HepG2 (cell line): ENCODE data around the gene CPT1C. TPM values are rescaled to one million over a fixed set of nuclear protein-coding genes. Genes with fewer than 3 reads are reported as not detected.

Experiments used
- ATAC-seq: fragments of 200-7000 bp; cut with Tn5 transposase; 3 replicates; pipeline ENCODE4 v1.9.1; 2020; ENCODE audit warnings: mild to moderate bottlenecking, moderate library complexity
- BruUV-seq: library from RNA; stranded (reverse); fragments of 400-500 nt; replicated peaks from 2 replicates; lab custom pipeline; 2021; lab: Mats Ljungman, UMichigan
- CTCF ChIA-PET: fragments of 300-600 bp; formaldehyde crosslinking; extraction: SDS; loops from one replicate; lab custom pipeline; 2021; ENCODE audit warnings: low total read pairs, inconsistent platforms, low intra/inter-chr PET ratio; lab: Yijun Ruan, JAX
- POLR2A ChIA-PET: fragments of 350-600 bp; sonication (Branson Sonifier 250); formaldehyde crosslinking; loops from one replicate; lab custom pipeline; 2020; ENCODE audit warnings: antibody characterized with exemption, inconsistent platforms; lab: Yijun Ruan, JAX
- DNase-seq: peaks from one replicate; pipeline ENCODE4 v3.0.0-alpha.2; 2015; ENCODE audit warnings: low spot score
- FAIRE-seq: peaks from 3 replicates; lab custom pipeline; 2011; peaks lifted over from hg19 to GRCh38; lab: Jason Lieb, UNC
- H2AFZ ChIP-seq: one replicate; pipeline ENCODE4 v1.6.1; 2011; ENCODE audit warnings: low read length, inconsistent platforms
- H3K27ac ChIP-seq: fragments of 300-600 bp; 3 replicates; pipeline ENCODE4 v1.8.0; 2011; ENCODE audit warnings: mixed run types, mild to moderate bottlenecking, mixed read lengths, low read length, inconsistent platforms; ENCODE audit not compliant: insufficient read depth; ENCODE audit errors: extremely low read length
- H3K27me3 ChIP-seq, 2 experiments: fragments of 200-600 bp in 1 of 2; 2 replicates in 1 of 2; 3 replicates in 1 of 2; pipeline versions ENCODE4 v1.6.0 to v1.8.0; 2011; ENCODE audit warnings: low read length in 2 of 2, mild to moderate bottlenecking in 2 of 2, moderate library complexity in 2 of 2, inconsistent platforms in 1 of 2; ENCODE audit not compliant: insufficient read depth in 2 of 2, control insufficient read depth in 1 of 2
- H3K36me3 ChIP-seq, 2 experiments: fragments of 200-600 bp in 1 of 2; replicated peaks in 1 of 2; 2 replicates in 1 of 2; 3 replicates in 1 of 2; pipeline versions ENCODE4 v1.5.1 to v1.8.0; 2011; ENCODE audit warnings: low read length in 2 of 2, inconsistent platforms in 1 of 2; ENCODE audit not compliant: insufficient read depth in 2 of 2, control insufficient read depth in 1 of 2
- H3K4me1 ChIP-seq: 2 replicates; pipeline ENCODE4 v1.5.1; 2012; ENCODE audit warnings: low read length, inconsistent platforms; ENCODE audit not compliant: insufficient read depth
- H3K4me2 ChIP-seq: 2 replicates; pipeline ENCODE4 v1.6.0; 2011; ENCODE audit warnings: low read depth, low read length, inconsistent platforms
- H3K4me3 ChIP-seq, 3 experiments: fragments of 200-600 bp in 1 of 3; sonication (generic), shearing (Covaris generic) in 1 of 3; replicated peaks in 1 of 3; 2 replicates each; pipeline ENCODE4 v1.5.1; 2011 to 2016; ENCODE audit warnings: low read length in 3 of 3, inconsistent platforms in 2 of 3, low read depth in 2 of 3, mild to moderate bottlenecking in 2 of 3, control low read depth in 1 of 3, mixed read lengths in 1 of 3; ENCODE audit not compliant: insufficient read depth in 1 of 3
- H3K79me2 ChIP-seq: one replicate; pipeline ENCODE4 v1.6.1; 2011; ENCODE audit warnings: low read length, inconsistent platforms; ENCODE audit not compliant: insufficient read depth
- H3K9ac ChIP-seq: 2 replicates; pipeline ENCODE4 v1.6.0; 2011; ENCODE audit warnings: mild to moderate bottlenecking, low read depth, low read length, inconsistent platforms; ENCODE audit not compliant: insufficient read depth
- H3K9me3 ChIP-seq: 2 replicates; pipeline ENCODE4 v1.5.1; 2012; ENCODE audit warnings: mild to moderate bottlenecking, low read length
- H4K20me1 ChIP-seq: 2 replicates; pipeline ENCODE4 v1.6.0; 2011; ENCODE audit warnings: inconsistent platforms, mild to moderate bottlenecking, low read length, moderate library complexity; ENCODE audit not compliant: insufficient read depth
- AGO2 ChIP-seq: fragments of 200-400 bp; formaldehyde crosslinking; optimal IDR thresholded peaks from 2 replicates; pipeline ENCODE3; 2017; ENCODE audit warnings: mild to moderate bottlenecking, low read depth, low read length, moderate library complexity
- ARNT2 ChIP-seq: sonication (generic); formaldehyde crosslinking; IDR thresholded peaks from 2 replicates; pipeline ENCODE4 v1.8.0; 2022; ENCODE audit warnings: mild to moderate bottlenecking, low read depth, missing genetic modification reagents, moderate library complexity
- BORCS8-MEF2B ChIP-seq: sonication (generic); formaldehyde crosslinking; IDR thresholded peaks from 2 replicates; pipeline ENCODE4 v1.8.0; 2022; ENCODE audit warnings: mild to moderate bottlenecking, missing genetic modification reagents
- ELF3 ChIP-seq: IDR thresholded peaks from 2 replicates; pipeline ENCODE4 v1.6.1; 2016; ENCODE audit warnings: missing genetic modification reagents, missing compliant biosample characterization
- ETV6 ChIP-seq: sonication (generic); formaldehyde crosslinking; conservative IDR thresholded peaks from 2 replicates; pipeline ENCODE4 v1.4.0; 2020; ENCODE audit warnings: missing genetic modification reagents
- IKZF5 ChIP-seq: IDR thresholded peaks from 2 replicates; pipeline ENCODE4 v1.6.1; 2018; ENCODE audit warnings: missing genetic modification reagents, mild to moderate bottlenecking, missing compliant biosample characterization
- TFE3 ChIP-seq: IDR thresholded peaks from 2 replicates; pipeline ENCODE4 v1.6.1; 2016
- ZKSCAN5 ChIP-seq: sonication (generic); formaldehyde crosslinking; IDR thresholded peaks from 2 replicates; pipeline ENCODE4 v1.5.1; 2020; ENCODE audit warnings: mild to moderate bottlenecking, missing genetic modification reagents
- ZNF18 ChIP-seq: sonication (generic); formaldehyde crosslinking; IDR thresholded peaks from 2 replicates; pipeline ENCODE4 v1.8.0; 2022; ENCODE audit warnings: mild to moderate bottlenecking, missing genetic modification reagents; ENCODE audit not compliant: insufficient replicate concordance
- ZNF710 ChIP-seq: sonication (generic); formaldehyde crosslinking; IDR thresholded peaks from 2 replicates; pipeline ENCODE4 v1.5.0; 2020; ENCODE audit warnings: mild to moderate bottlenecking, missing genetic modification reagents, borderline replicate concordance
- ZNF775 ChIP-seq: sonication (generic); formaldehyde crosslinking; IDR thresholded peaks from 2 replicates; pipeline ENCODE4 v1.4.0; 2020; ENCODE audit warnings: missing genetic modification reagents, mild to moderate bottlenecking, moderate library complexity, borderline replicate concordance
- whole genome bisulfite sequencing: methylation state at CpG from one replicate; pipeline ENCODE4 v1.1.6; 2017; ENCODE audit warnings: low lambda C conversion rate; 5-methylcytosine and 5-hydroxymethylcytosine counted together
- in situ Hi-C: cut with HindIII; loops from 2 replicates; pipeline ENCODE4 v1.10.0; 2017; ENCODE audit warnings: low pct_unique_long_range_greater_than_20kb; ENCODE audit not compliant: extremely low pct_ligation_motif_present
- intact Hi-C: fragments of 100-400 bp; cut with micrococcal nuclease; formaldehyde crosslinking; loops from one replicate; pipeline ENCODE4 v1.10.0; 2022; ENCODE audit not compliant: unreplicated experiment
- polyA plus RNA-seq, 8 experiments: library from polyadenylated mRNA; depleted of rRNA in 3 of 8; stranded (reverse) in 7 of 8; unstranded in 1 of 8; fragments of >200 nt; fragmentation: Illumina TruSeq in 4 of 8; extraction: Trizol in 4 of 8; gene quantifications; 2 replicates each; pipeline versions ENCODE4 v1.2.1 to v1.2.3, GENCODE V29; 2011 to 2016; ENCODE audit warnings: low read depth in 4 of 8, missing spikeins in 1 of 8, mixed read lengths in 1 of 8; ENCODE audit not compliant: insufficient read depth in 1 of 8
- total RNA-seq, 5 experiments: library from RNA; depleted of rRNA; stranded (reverse); fragments of >200 nt; fragmentation: Illumina TruSeq; extraction: Trizol; gene quantifications; 2 replicates each; pipeline ENCODE4 v1.2.3, GENCODE V29; 2016; ENCODE audit warnings: low read depth in 1 of 5

CPT1C gene
- total and polyA plus RNA-seq, 2 of the 13 experiments (the other 11 are each of a cell fraction or from before 2014, with no cell fraction given), result 0.18 TPM; not detected in 1

- POLR2A ChIA-PET, result no interaction called here
- FAIRE-seq (no peak), DNase-seq (no peak)
These were observed 47.4 kb downstream of the CPT1C start for GRCh38 chr19:49738268-49738667.

GRCh38 chr19:49739098-49739497, 48.2 kb downstream of the CPT1C start:
- intact Hi-C loops (no loop called here), in situ Hi-C loops (no loop called here)
- H3K79me2 ChIP-seq, result no peaks in the 10 kb centered on the region
- 0% methylated on average over 1 of the region's 1 CpG for whole genome bisulfite sequencing
- no peaks in the 10 kb centered on the region for H4K20me1 ChIP-seq
- H3K4me2 ChIP-seq, result no peak overlapping the region
- peaks cover 12% of the 10 kb centered on the region for H3K4me1 ChIP-seq
- no peaks in the 10 kb centered on the region for H3K36me3 ChIP-seq
- no peak overlapping the region for H3K4me3 ChIP-seq
- no peak overlapping the region for H3K27ac ChIP-seq
- H2AFZ ChIP-seq, result no peak overlapping the region
- DNase-seq, result no peak
- POLR2A ChIA-PET, result no interaction called here
- H3K9me3 ChIP-seq, result no peaks in the 10 kb centered on the region
- no TSS peak for BruUV-seq
- H3K9ac ChIP-seq, result no peak overlapping the region
- H3K27me3 ChIP-seq, result no peaks in the 10 kb centered on the region; a peak in 1 of 5 replicates
- CTCF ChIA-PET, result no interaction called here
- no peak for FAIRE-seq
- ATAC-seq, result no peak
- TF ChIP-seq ELF3 (no peak), ZNF775 (CRISPR knock-in tag) (no peak), BORCS8-MEF2B (no peak), ARNT2 (no peak), ETV6 (CRISPR knock-in tag) (no peak), TFE3 (no peak), ZKSCAN5 (no peak), AGO2 (no peak), ZNF18 (CRISPR knock-in tag) (no peak), ZNF710 (CRISPR knock-in tag) (no peak)

More at GRCh38 chr19:49738268-49738667, 47.4 kb downstream of the CPT1C start:
- no TSS peak for BruUV-seq
- no peak for ATAC-seq
- in situ Hi-C loops, result no loop called here
- Histone ChIP-seq H3K27me3 (no peaks in the 10 kb centered on the region; a peak in 1 of 5 replicates), H3K36me3 (no peaks in the 10 kb centered on the region), H3K79me2 (no peaks in the 10 kb centered on the region), H3K27ac (no peak overlapping the region), H4K20me1 (no peaks in the 10 kb centered on the region), H3K9ac (no peak overlapping the region), H3K4me1 (peaks cover 12% of the 10 kb centered on the region), H3K4me2 (no peak overlapping the region), H2AFZ (no peak overlapping the region)
- 20% methylated on average over 4 of the region's 4 CpGs for WGBS
- TF ChIP-seq IKZF5 (CRISPR knock-in tag), result no peak
- TF ChIP-seq, all 625 proteins: peak for 0
- CTCF ChIA-PET, result no interaction called here
- Histone ChIP-seq H3K4me3 (no peak overlapping the region), H3K9me3 (no peaks in the 10 kb centered on the region)
- intact Hi-C loops, result no loop called here
